Gastroesophageal sphincter (tissue), 3 donors: ENCODE data around the gene GHITM.

ENCODE experiments used
- CTCF ChIP-seq, 4 experiments: fragments of 200-600 bp in 2 of 4; fragments of 450-650 bp in 2 of 4; sonication (generic) in 1 of 4; IDR thresholded peaks; one replicate each; pipeline ENCODE4 v1.5.1; 2017 to 2019; ENCODE audit warnings: antibody characterized with exemption in 4 of 4, mild to moderate bottlenecking in 2 of 4, moderate library complexity in 2 of 4
- EP300 ChIP-seq: sonication (generic); formaldehyde crosslinking; IDR thresholded peaks from one replicate; pipeline ENCODE4 v1.6.1; 2017; ENCODE audit warnings: antibody characterized with exemption, mild to moderate bottlenecking
- POLR2A ChIP-seq, 2 donors: fragments of 450-650 bp; IDR thresholded peaks; one replicate each; pipeline ENCODE4 v1.6.1; 2017; ENCODE audit warnings: antibody characterized with exemption in 2 of 2, mild to moderate bottlenecking in 2 of 2, moderate library complexity in 1 of 2
- POLR2AphosphoS5 ChIP-seq: sonication (generic); formaldehyde crosslinking; IDR thresholded peaks from one replicate; pipeline ENCODE4 v1.6.1; 2017; ENCODE audit warnings: antibody characterized with exemption

- TF ChIP-seq CTCF (IDR thresholded peaks at IDR 0.05), result no peak
- TF ChIP-seq POLR2A (IDR thresholded peaks at IDR 0.05), result no peak
- TF ChIP-seq POLR2AphosphoS5, result no peak
- no peak for TF ChIP-seq EP300
Measured at GRCh38 chr10:84194424-84195043, 55.2 kb downstream of the GHITM start, which contains the start of gene CDHR1.
